Dendritic cell treated with granulocyte-macrophage colony-stimulating factor and Interleukin-4, amounts not matched to agents 40 ng/mL and 50 ng/mL, for 4 days (primary cell): ENCODE measurements around the gene PCSK5.

Source experiments
- H3K27ac Mint-ChIP-seq: one replicate; pipeline ENCODE4 v1.8.0; 2022; ENCODE audit warnings: mild to moderate bottlenecking, mixed read lengths
- H3K27me3 Mint-ChIP-seq: one replicate; pipeline ENCODE4 v1.8.0; 2022; ENCODE audit warnings: mild to moderate bottlenecking, mixed read lengths
- H3K36me3 Mint-ChIP-seq: one replicate; pipeline ENCODE4 v1.8.0; 2022; ENCODE audit warnings: low read depth, mixed read lengths
- H3K4me1 Mint-ChIP-seq: one replicate; pipeline ENCODE4 v1.8.0; 2022; ENCODE audit warnings: low read depth, mixed read lengths
- H3K4me3 Mint-ChIP-seq: one replicate; pipeline ENCODE4 v1.8.0; 2022; ENCODE audit warnings: mild to moderate bottlenecking, moderate library complexity, mixed read lengths
- H3K9me3 Mint-ChIP-seq: one replicate; pipeline ENCODE4 v1.8.0; 2022; ENCODE audit warnings: mixed read lengths
- intact Hi-C: fragments of 100-400 bp; cut with micrococcal nuclease; formaldehyde crosslinking; loops from one replicate; pipeline ENCODE4 v1.15.0; 2022

PCSK5 gene

DNA sequence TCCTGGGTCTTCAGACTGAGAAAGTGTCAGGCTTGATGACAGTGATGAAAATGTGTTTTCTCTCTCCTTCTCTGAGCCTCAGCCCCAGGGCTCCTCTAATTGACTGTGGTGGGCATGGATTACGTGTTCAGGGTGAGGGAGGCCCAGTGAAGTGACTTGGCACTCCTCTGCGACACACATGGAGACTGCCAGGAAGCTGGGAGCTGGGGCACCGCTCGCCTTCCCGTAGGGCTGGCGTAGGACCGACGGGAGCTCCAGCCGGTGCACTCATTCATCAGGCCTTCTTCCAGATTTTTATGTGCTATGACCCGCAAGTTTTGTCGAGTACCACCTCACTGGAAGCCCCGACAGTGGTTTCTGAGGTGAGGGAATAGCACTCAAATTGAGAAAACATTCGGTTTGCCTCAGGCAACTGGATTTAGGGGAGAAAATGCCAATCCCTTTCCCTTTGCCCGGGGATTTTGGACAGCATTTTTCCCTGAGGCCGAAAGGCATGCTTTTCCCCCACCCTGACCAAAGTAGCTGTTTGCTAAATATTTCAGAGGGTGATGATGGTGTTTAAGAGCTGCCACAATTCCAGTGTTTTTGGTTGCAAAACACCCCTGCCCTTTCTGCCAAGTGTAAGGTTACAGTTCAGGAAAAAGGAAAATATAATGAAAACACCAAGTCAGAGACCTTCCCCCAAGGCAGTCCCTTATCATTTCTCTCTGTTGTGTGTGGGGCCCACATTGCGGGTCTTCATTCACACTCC lies 83.7 kb downstream of the PCSK5 start:
- Mint-ChIP-seq H3K4me3 (no peak overlapping the region), H3K9me3 (no peaks in the 10 kb centered on the region), H3K27ac (no peak overlapping the region), H3K4me1 (no peaks in the 10 kb centered on the region), H3K27me3 (no peaks in the 10 kb centered on the region), H3K36me3 (no peaks in the 10 kb centered on the region)
- intact Hi-C loops, result no loop called here

GRCh38 chr9:75975071-75975470 lies 84.6 kb downstream of the PCSK5 start:
- Mint-ChIP-seq H3K4me1 (peaks cover 6% of the 10 kb centered on the region), H3K27ac (no peak overlapping the region)

DNA sequence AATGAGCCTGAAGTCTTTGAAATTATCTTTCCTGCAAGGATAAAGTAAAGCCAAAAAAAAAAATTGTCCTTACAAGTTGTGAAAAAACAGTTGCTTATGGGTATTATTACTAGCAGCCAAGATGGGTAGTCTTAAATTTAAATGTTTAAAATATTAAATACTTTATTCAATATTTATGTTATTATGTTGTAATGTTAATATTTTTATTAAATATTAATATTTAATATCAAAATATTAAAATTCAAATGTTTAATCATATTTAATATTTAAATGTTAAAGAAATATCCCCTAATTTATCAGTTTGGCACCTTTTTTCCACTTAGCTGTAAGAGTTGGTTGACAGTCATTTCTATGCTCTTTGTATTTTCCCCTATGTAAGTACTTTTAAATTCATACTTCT lies 86.1 kb downstream of the PCSK5 start:
- no peak overlapping the region for H3K27ac Mint-ChIP-seq
- no peaks in the 10 kb centered on the region for H3K27me3 Mint-ChIP-seq
- peaks cover 7% of the 10 kb centered on the region for H3K4me1 Mint-ChIP-seq
- intact Hi-C loops, result no loop called here
- no peaks in the 10 kb centered on the region for H3K9me3 Mint-ChIP-seq
- no peak overlapping the region for H3K4me3 Mint-ChIP-seq
- no peaks in the 10 kb centered on the region for H3K36me3 Mint-ChIP-seq

More at GRCh38 chr9:75975071-75975470, 84.6 kb downstream of the PCSK5 start:
- intact Hi-C loops, result no loop called here
- Mint-ChIP-seq H3K27me3 (no peaks in the 10 kb centered on the region), H3K36me3 (no peaks in the 10 kb centered on the region), H3K4me3 (no peak overlapping the region), H3K9me3 (no peaks in the 10 kb centered on the region)

DNA sequence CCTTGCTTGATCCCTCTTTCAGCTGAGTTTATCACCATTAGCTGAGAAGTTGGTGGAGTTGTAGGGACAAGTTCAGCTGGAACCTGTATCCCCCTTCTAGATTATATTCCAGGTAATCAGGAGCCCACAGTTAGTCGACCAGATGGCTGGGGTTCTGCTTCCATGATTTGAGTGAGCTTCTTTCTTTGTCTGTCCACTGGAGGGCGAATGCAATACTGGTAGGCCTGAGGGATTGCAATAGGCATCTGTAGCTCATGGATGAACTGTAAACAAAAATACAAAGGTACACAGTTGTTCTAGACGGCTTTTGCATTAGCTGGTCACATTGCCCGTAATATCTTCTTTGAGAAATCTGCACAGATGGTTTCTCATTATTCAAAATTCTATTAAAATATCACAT lies 88.9 kb downstream of the PCSK5 start:
- no peak overlapping the region for H3K4me3 Mint-ChIP-seq
- intact Hi-C loops, result no loop called here

DNA sequence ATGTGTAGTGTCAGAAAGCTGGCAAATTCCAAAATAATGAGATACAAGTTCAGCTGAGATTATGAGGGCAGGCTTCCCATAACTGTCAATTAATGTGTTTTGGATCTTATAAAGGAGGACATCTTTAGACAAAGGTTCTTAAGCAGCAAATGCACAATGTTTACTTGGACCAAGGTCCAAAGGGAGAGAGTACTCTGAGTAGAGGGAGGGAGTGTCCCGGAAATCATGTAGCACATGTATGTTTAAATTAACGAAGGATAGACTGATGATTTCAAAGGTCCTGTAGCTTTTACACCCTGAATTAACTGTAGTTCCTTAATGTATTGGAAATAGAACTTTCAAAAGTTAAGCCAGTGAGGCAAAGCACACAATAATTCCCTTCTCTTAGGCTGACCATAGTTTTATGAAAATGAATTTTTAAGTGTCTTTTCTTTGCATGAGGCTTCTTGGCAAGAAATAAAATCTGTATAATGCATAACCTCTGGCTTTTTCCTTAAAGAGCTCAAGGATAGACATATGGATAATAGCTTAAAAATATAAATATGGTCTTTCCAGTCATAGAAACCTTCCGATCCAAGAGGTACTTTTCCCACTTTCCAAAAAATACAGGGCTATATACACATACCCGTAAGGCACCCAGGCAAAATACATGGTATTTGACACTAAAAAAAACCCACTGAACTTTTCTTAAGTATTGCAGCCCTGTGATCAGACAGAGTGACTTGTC lies 93.0 kb downstream of the PCSK5 start:
- no peak overlapping the region for H3K27ac Mint-ChIP-seq
- H3K9me3 Mint-ChIP-seq, result no peaks in the 10 kb centered on the region

More for the DNA sequence above, 88.9 kb downstream of the PCSK5 start:
- Mint-ChIP-seq H3K4me1 (peaks cover 7% of the 10 kb centered on the region), H3K27ac (no peak overlapping the region), H3K9me3 (no peaks in the 10 kb centered on the region), H3K27me3 (no peaks in the 10 kb centered on the region), H3K36me3 (no peaks in the 10 kb centered on the region)

GRCh38 chr9:75985515-75985914 lies 95.0 kb downstream of the PCSK5 start:
- no peaks in the 10 kb centered on the region for H3K9me3 Mint-ChIP-seq
- intact Hi-C loops, result no loop called here
- peaks cover 23% of the 10 kb centered on the region for H3K36me3 Mint-ChIP-seq
- H3K27ac Mint-ChIP-seq, result no peak overlapping the region
- H3K4me3 Mint-ChIP-seq, result no peak overlapping the region
- H3K4me1 Mint-ChIP-seq, result peaks cover 5% of the 10 kb centered on the region
- no peaks in the 10 kb centered on the region for H3K27me3 Mint-ChIP-seq

More for the DNA sequence above, 93.0 kb downstream of the PCSK5 start:
- Mint-ChIP-seq H3K27me3 (no peaks in the 10 kb centered on the region), H3K4me3 (no peak overlapping the region), H3K4me1 (peaks cover 7% of the 10 kb centered on the region), H3K36me3 (peaks cover 16% of the 10 kb centered on the region)
- intact Hi-C loops, result no loop called here

- intact Hi-C loops, result no loop called here
- Mint-ChIP-seq H3K4me3 (no peak overlapping the region), H3K4me1 (peaks cover 12% of the 10 kb centered on the region), H3K27me3 (no peaks in the 10 kb centered on the region), H3K9me3 (no peaks in the 10 kb centered on the region), H3K36me3 (peaks cover 24% of the 10 kb centered on the region), H3K27ac (no peak overlapping the region)
Measured at GRCh38 chr9:75988663-75989062, 98.2 kb downstream of the PCSK5 start.

GRCh38 chr9:75990156-75990555 lies 99.7 kb downstream of the PCSK5 start:
- H3K36me3 Mint-ChIP-seq, result peaks cover 30% of the 10 kb centered on the region
- H3K4me3 Mint-ChIP-seq, result no peak overlapping the region
- no peaks in the 10 kb centered on the region for H3K9me3 Mint-ChIP-seq
- H3K27ac Mint-ChIP-seq, result no peak overlapping the region
- intact Hi-C loops, result no loop called here
- no peaks in the 10 kb centered on the region for H3K27me3 Mint-ChIP-seq
- peaks cover 21% of the 10 kb centered on the region for H3K4me1 Mint-ChIP-seq

DNA sequence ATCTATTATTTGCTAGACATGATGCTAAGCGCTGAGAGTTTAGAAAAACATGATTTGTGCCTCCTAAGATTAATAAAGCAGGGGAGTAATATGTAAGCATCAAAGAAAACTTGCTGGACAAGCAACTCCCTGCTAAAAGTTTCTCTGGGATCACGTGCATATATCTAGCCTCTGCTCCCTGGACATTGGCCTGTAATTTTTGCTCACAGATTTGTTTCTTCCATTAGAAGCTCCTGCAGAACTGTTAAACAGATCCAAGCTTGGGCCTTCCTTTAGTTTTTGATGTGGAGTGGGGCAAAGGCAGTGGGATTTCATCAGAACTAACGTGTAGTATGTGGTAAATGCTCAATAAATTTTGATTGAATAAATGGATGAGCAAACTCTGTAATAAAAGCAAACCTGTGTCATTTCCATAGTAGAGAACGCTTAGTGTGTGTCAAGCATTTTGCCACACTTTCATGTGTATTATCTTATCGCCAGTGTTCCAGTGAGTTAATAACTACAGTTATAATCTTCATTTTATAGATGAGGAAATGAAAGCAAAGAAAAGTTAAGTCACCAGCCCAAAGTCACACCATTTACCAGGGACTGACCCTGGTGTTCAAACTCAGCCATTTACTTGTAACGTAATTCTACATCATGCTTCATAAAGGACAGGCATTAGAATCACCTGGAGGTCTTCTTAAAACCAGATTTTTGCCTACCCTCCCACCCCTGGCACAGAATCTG lies 100.3 kb downstream of the PCSK5 start:
- Mint-ChIP-seq H3K36me3 (peaks cover 30% of the 10 kb centered on the region), H3K27ac (no peak overlapping the region), H3K4me3 (no peak overlapping the region), H3K27me3 (no peaks in the 10 kb centered on the region), H3K4me1 (peaks cover 21% of the 10 kb centered on the region), H3K9me3 (no peaks in the 10 kb centered on the region)
- intact Hi-C loops, result no loop called here

DNA sequence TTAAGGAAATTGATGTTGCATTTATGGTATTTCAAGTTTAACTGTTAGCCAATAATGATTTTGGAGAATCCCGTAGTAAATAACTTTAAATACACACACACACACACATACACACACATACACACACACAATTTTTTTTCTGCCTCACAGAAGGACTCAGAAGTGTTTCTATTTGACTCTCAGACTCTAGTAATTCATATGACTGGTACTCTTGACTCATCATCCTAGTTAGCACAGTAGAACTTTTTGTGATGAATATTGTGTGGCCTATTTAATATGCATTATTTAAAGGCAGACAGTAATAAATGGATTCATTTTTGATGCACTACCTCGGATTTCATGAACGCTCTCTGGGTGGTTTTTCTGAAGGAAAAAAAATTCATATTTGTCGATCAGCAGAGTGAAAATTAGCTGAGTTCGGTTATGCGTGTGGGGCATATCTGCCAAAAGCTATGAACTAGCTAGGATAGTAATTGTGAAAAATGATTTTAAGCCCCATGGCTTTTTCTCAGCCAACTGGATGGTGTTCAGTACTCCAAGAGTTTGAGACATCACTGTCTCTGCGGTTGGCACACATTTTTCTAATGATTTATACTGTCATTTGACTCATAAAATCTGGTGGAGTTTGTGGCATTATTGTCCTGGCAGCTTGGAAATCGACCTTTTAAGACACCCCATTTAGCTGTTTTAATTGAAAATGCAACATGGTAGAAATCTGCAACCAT lies 102.2 kb downstream of the PCSK5 start:
- intact Hi-C loops, result no loop called here
- H3K4me1 Mint-ChIP-seq, result peaks cover 21% of the 10 kb centered on the region
- no peaks in the 10 kb centered on the region for H3K9me3 Mint-ChIP-seq
- H3K27ac Mint-ChIP-seq, result no peak overlapping the region
- H3K36me3 Mint-ChIP-seq, result peaks cover 14% of the 10 kb centered on the region
- no peak overlapping the region for H3K4me3 Mint-ChIP-seq
- no peaks in the 10 kb centered on the region for H3K27me3 Mint-ChIP-seq

- no peaks in the 10 kb centered on the region for H3K27me3 Mint-ChIP-seq
- H3K4me3 Mint-ChIP-seq, result no peak overlapping the region
- intact Hi-C loops, result no loop called here
- H3K27ac Mint-ChIP-seq, result no peak overlapping the region
- H3K36me3 Mint-ChIP-seq, result peaks cover 14% of the 10 kb centered on the region
- H3K4me1 Mint-ChIP-seq, result peaks cover 21% of the 10 kb centered on the region
- no peaks in the 10 kb centered on the region for H3K9me3 Mint-ChIP-seq
Measured at GRCh38 chr9:75993434-75993833, 103.0 kb downstream of the PCSK5 start.

DNA sequence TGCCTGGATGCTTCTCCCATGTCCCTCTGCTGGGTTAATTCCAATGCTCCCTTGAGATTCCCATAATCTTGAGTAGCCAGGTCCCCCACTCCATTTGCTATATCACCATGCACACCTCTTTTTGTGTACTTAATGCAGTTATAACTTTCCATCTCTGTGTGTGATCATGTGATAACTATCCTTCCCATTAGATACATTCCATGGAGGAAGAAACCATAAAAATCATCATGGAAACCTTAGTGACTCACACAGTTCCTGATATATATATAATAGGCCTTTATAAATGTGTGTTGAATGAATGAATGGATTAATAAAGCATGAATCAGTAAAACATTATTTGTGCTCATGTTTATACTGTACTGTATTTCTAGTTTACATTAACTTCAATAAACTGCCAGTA lies 104.6 kb downstream of the PCSK5 start:
- no peaks in the 10 kb centered on the region for H3K9me3 Mint-ChIP-seq

GRCh38 chr9:75996726-75997125 lies 106.3 kb downstream of the PCSK5 start:
- no peaks in the 10 kb centered on the region for H3K27me3 Mint-ChIP-seq
- peaks cover 20% of the 10 kb centered on the region for H3K4me1 Mint-ChIP-seq
- peaks cover 7% of the 10 kb centered on the region for H3K36me3 Mint-ChIP-seq
- no peak overlapping the region for H3K27ac Mint-ChIP-seq
- intact Hi-C loops, result no loop called here
- no peaks in the 10 kb centered on the region for H3K9me3 Mint-ChIP-seq
- no peak overlapping the region for H3K4me3 Mint-ChIP-seq

More for the DNA sequence above, 104.6 kb downstream of the PCSK5 start:
- Mint-ChIP-seq H3K27me3 (no peaks in the 10 kb centered on the region), H3K27ac (no peak overlapping the region), H3K4me3 (no peak overlapping the region), H3K36me3 (peaks cover 7% of the 10 kb centered on the region), H3K4me1 (peaks cover 20% of the 10 kb centered on the region)
- intact Hi-C loops, result no loop called here
